Glutamatergic neuron (in vitro differentiated cells): ENCODE measurements around the gene MRPL43. TPM values are rescaled to one million over a fixed set of nuclear protein-coding genes. Genes with fewer than 3 reads are reported as not detected.

Experiments used
- DNase-seq: peaks from one replicate; pipeline ENCODE4 v3.0.0; 2022
- H3K27ac Mint-ChIP-seq: one replicate; pipeline ENCODE4 v1.8.0; 2020; ENCODE audit warnings: mild to moderate bottlenecking, mixed read lengths, inconsistent platforms; ENCODE audit not compliant: unreplicated experiment
- H3K27me3 Mint-ChIP-seq: one replicate; pipeline ENCODE4 v1.8.0; 2020; ENCODE audit warnings: mild to moderate bottlenecking, moderate library complexity, mixed read lengths, inconsistent platforms; ENCODE audit not compliant: unreplicated experiment
- H3K36me3 Mint-ChIP-seq: one replicate; pipeline ENCODE4 v1.8.0; 2020; ENCODE audit warnings: mild to moderate bottlenecking, mixed read lengths, inconsistent platforms; ENCODE audit not compliant: unreplicated experiment
- H3K4me1 Mint-ChIP-seq: one replicate; pipeline ENCODE4 v1.8.0; 2020; ENCODE audit warnings: mild to moderate bottlenecking, low read depth, mixed read lengths, inconsistent platforms; ENCODE audit not compliant: unreplicated experiment
- H3K4me3 Mint-ChIP-seq: one replicate; pipeline ENCODE4 v1.8.0; 2020; ENCODE audit warnings: mild to moderate bottlenecking, mixed read lengths, inconsistent platforms; ENCODE audit not compliant: unreplicated experiment
- H3K9me3 Mint-ChIP-seq: one replicate; pipeline ENCODE4 v1.8.0; 2020; ENCODE audit warnings: mild to moderate bottlenecking, moderate library complexity, mixed read lengths, inconsistent platforms; ENCODE audit not compliant: unreplicated experiment
- CTCF ChIP-seq: fragments of 200-600 bp; sonication (generic); IDR thresholded peaks from one replicate; pipeline ENCODE4 v1.5.0; 2021; ENCODE audit not compliant: partially characterized antibody, unreplicated experiment
- total RNA-seq: library from RNA; stranded (reverse); fragmentation: NEBNext Ultra II Directional; extraction: Animal tissue kit (Norgen Biotek cat#: 25700); gene quantifications from one replicate; pipeline ENCODE4 v1.2.1, GENCODE V29; 2021; ENCODE audit not compliant: unreplicated experiment

Gene MRPL43
- total RNA-seq, 1 donor from 2014 or later = 58.2 TPM

- peaks cover 5% of the 10 kb centered on the region for H3K9me3 Mint-ChIP-seq
- no peak overlapping the region for H3K27ac Mint-ChIP-seq
- peaks cover 17% of the 10 kb centered on the region for H3K27me3 Mint-ChIP-seq
- TF ChIP-seq CTCF = no peak
- peaks cover 38% of the 10 kb centered on the region for H3K4me1 Mint-ChIP-seq
- peaks cover 6% of the 10 kb centered on the region for H3K36me3 Mint-ChIP-seq
- H3K4me3 Mint-ChIP-seq = peak overlapping the region; percentile 80
- DNase-seq = no peak
Measured at GRCh38 chr10:101030496-101031127, 43.3 kb upstream of the MRPL43 start.

- H3K27me3 Mint-ChIP-seq = peaks cover 17% of the 10 kb centered on the region
- peaks cover 5% of the 10 kb centered on the region for H3K9me3 Mint-ChIP-seq
- peak overlapping the region; percentile 69 for H3K4me3 Mint-ChIP-seq
- TF ChIP-seq CTCF = peak; percentile 38
- H3K36me3 Mint-ChIP-seq = peaks cover 6% of the 10 kb centered on the region
- H3K4me1 Mint-ChIP-seq = peaks cover 38% of the 10 kb centered on the region
- peak overlapping the region; percentile 81 for H3K27ac Mint-ChIP-seq
- DNase-seq = peak; percentile 41
Measured at GRCh38 chr10:101029520-101030295, 42.4 kb upstream of the MRPL43 start.

GRCh38 chr10:101028446-101029337 lies 41.4 kb upstream of the MRPL43 start:
- H3K4me3 Mint-ChIP-seq = peak overlapping the region; percentile 69
- no peak for TF ChIP-seq CTCF
- peaks cover 38% of the 10 kb centered on the region for H3K4me1 Mint-ChIP-seq

GRCh38 chr10:101027106-101027720 lies 39.9 kb upstream of the MRPL43 start:
- no peak for TF ChIP-seq CTCF
- Mint-ChIP-seq H3K4me3 (no peak overlapping the region), H3K4me1 (peaks cover 26% of the 10 kb centered on the region), H3K27me3 (peaks cover 11% of the 10 kb centered on the region), H3K27ac (no peak overlapping the region), H3K9me3 (peaks cover 2% of the 10 kb centered on the region), H3K36me3 (peaks cover 6% of the 10 kb centered on the region)
- DNase-seq = no peak

More at GRCh38 chr10:101028446-101029337, 41.4 kb upstream of the MRPL43 start:
- H3K27me3 Mint-ChIP-seq = peaks cover 17% of the 10 kb centered on the region
- peak overlapping the region; percentile 81 for H3K27ac Mint-ChIP-seq
- peaks cover 6% of the 10 kb centered on the region for H3K36me3 Mint-ChIP-seq
- H3K9me3 Mint-ChIP-seq = peaks cover 5% of the 10 kb centered on the region
- DNase-seq = no peak
